Measurements from ENCODE around the gene PRR7.
A peak's percentile ranks its signal among the peaks of the same experiment; 100 is the strongest.

PRR7 gene

DNA sequence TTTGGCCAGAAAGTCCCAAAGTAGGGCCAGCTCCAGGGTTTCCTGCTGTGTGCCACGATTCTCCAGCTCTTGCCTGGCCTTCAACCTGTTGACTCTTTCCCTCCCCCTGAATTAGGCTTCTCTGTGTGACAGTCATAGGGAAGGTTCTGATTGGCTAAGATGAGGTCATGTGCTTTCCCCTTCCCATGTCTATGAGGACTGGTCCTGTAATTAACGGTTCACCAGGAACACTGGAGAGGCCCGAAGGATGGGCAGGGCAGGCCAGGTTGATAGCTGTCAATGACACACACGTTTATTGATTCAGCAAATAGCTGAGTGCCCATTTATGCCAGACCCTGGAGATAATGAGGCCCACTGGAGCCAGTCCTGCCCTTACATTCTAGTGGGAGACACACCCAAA is 9.0 kb upstream of the PRR7 start:
- no peak for DNase-seq

DNA sequence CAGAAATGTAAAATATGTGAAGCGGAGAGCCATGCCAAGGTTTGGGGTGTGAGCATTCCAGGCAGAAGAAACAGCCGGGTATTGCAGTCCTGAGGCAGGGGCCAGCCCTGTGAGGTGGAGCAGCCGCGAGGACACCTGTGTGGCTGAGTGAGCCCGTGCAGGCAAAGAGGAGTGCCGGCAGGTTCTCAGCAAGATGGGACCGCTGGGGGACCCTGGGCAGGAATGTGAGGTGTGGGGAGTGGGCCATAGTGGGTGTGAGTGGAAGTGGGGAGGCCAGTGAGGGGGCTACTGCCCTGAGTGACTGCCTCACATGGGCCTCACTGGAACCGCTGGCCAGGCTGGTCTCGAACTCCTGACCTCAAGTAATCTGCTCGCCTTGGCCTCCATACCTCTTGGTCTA is 8.1 kb upstream of the PRR7 start:
- DNase-seq: no peak

DNA sequence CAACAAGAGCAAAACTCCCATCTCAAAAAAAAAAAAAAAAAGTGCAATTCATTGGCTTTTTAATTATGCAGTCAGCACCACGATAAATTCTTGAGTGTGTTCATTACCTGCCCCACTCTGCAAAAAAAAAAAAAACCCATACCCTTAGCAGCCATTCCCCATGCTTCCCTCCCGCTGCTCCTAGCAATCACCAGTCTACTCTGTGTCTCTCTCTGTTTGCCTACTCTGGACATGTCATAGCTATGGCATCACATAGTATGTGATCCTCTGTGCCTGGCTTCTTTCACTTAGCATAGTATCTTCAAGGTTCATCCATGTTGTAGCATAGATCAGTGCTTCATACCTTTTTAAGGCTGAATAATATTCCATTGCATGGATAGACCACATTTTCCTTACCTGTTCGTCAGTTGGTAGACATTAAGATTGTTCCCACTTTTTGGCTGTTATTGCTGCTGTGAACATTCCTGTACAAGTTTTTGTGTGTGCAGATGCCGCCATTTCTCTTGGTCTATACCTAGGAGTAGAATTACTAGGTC is 7.0 kb upstream of the PRR7 start:
- DNase-seq: no peak

DNA sequence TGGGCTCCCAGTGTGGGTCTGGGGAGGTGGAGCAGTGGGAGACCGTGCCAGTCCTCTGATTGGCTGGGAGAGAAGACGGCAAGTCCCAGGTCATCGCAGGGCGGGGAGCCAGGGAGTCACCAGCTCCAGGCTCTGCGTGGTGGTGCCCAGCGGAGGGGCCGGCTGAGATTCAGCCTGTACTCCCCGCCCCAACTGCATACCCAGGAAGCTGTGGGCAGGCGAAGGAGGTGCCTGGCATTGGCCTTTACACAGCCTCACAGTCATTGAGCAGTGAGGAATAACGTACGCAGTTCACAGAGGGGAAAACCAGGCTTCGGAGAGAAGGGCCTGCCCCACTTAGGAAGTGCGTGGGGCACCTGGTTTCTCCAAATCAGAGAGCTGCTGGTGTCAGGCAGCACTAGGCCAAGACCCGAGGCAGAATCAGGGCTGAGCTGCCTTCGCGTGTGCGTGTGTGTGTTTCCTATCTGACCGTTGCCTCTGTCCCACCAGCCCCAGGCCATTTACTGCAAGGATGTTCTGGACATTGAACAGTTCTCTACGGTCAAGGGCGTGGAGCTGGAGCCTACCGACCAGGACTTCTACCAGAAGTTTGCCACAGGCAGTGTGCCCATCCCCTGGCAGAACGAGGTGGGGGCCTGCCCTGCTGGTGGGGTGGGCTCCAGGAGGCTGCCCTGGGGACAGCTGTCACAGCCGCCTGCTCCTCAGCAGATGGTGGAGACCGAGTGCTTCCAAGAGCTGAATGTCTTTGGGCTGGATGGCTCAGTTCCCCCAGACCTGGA is 6.2 kb upstream of the PRR7 start:
- no peak for DNase-seq

DNA sequence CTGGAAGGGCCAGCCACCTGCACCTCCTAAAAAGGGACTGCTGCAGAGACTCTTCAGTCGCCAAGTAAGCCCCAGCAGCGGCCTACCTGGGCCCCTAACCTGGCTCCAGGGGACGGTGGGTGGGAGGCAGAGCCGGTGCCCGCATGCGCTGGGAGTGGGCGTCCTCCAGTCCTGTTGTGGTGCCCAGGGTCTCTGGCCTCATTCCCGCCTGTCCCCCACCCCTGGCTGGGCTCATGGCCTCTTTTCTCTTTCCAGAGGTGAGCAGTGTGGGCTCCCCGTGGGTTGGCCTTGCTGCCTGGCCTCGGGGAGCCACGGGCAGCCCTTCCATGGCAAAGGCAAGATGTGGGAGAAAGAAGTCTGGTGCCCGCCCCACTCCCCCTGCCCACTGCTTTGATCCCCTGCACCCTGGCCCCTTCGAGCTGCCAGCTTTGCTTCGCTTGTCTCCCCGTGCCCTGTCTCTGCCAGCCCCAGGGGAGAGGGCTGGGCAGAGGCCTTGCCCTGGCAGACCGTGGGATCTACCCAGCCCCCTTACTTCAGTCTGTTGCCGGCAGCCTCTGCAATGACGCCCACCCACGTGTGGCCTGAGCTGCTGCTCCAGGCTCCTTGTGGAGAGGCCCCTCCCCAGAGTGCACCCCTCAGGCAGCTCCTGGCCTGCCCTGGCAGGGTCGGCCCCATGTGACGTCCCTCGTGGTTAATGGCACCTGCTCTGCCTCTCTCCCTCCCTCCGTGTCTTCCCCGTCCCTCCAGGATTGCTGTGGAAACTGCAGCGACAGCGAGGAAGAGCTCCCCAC is 5.4 kb upstream of the PRR7 start:
- no peak for DNase-seq

DNA sequence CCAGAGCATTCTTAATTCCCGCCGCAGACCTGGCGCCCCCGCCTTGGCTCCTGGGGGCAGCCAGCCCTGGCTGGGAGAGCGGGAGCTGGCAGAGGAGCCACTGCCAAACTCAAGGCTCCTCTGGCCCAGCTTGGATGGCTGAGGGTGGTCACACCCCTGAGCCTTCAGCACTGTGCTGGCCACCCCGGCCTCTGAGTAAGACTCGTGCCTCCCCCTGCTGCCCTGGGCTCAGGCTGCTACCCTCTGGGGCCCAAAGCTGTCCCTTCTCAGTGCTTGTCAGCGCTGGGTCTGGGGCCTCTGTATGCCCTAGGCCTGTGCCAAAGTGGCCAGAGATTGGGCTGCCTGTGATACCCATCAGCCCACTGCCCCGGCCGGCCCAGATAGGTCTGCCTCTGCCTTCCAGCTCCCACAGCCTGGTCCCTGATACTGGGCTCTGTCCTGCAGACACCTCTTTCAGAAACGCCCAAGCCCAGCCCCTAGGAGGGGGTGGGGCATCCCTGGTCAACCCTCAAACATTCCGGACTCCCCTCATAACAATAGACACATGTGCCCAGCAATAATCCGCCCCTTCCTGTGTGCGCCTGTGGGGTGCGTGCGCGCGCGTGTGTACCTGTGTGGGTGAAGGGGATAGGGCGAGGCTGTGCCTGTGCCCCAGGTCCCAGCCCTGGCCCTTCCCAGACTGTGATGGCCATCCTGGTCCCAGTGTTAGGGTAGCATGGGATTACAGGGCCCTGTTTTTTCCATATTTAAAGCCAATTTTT is 4.4 kb upstream of the PRR7 start:
- DNase-seq: no peak

DNA sequence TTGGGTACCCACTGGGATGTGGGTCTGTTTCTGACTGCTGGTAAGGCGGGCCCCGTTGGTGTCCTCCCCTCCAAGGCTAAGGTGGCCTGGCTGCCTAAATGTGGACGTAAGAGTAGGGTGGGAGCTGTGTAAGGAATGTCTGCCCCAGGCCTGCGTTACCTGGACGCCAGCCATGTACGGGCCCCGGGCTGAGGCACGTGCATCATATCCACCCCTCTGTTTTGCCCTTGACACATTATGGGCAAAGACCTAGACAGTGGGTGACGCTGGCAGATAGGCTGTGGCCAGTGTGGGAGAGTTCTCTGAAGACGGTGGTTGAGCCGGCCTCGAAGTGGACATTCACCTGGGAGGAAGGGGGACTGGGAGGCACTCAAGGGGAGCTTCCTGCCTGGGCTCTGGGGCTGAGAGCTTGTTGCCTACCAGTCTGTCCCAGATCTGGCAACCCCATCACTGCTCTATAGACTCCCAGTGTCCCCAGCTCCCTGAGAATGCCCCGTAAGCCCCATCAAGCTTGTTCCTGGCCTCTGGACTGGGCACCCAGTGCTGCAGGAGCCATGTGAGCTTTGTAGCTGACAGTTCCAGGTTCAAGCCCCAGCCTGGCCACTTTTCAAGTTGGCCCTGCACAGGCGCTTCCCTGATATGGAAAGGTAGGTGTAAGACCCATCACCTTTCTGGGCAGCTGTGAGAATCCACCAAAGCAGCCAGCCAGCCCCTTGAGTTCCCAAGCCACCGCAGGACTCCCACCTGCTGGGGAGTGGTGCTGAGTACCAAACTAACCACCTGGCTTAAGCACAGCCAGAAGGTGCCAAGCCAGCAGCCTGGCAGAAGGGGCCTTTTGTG is 3.2 kb upstream of the PRR7 start:
- no peak for DNase-seq

DNA sequence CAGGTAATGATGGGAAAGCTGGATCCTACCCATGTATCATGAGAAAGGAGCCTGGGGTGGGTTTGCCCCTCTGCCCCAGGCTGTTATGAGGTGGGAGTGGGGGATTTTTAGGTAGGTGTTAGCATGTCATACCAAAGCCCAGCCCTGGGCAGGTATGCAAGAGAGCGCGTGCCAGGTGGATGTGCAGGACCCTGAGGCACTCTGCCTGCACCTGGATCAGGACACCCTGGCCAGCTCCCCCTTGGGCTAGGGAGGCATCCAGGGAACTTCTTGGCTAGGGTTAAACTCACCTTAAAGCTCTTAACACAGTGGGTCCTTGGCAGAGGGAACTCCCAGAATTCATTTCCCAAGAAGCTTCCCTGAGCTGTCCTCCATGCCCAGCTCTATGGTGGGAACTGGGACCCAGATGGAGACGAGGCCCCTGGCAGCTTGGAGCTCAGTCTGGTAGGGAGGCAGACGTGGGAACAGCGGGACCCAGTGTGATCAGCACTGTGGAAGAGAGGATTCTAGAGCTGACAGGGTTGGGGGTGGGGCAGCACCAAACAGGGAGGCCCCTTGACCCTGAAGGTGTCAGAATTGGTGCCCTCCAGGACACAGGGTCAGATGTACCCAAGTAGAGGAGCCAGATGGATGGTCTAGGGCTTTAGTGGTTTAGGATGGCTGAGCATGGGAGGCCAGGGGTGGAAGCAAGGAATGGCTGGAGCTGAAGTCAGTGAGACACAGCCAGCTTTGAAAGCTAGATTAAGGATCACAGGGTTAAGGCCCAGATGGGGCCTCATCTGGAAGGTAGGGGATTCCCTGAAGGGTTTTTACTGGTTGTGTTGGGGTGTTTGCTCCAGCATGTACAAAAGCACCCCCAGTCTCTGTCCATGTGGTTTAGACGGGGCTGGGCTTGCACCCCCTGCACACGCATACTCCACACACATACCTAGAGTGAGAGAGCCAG is 2.2 kb upstream of the PRR7 start:
- no peak for DNase-seq

DNA sequence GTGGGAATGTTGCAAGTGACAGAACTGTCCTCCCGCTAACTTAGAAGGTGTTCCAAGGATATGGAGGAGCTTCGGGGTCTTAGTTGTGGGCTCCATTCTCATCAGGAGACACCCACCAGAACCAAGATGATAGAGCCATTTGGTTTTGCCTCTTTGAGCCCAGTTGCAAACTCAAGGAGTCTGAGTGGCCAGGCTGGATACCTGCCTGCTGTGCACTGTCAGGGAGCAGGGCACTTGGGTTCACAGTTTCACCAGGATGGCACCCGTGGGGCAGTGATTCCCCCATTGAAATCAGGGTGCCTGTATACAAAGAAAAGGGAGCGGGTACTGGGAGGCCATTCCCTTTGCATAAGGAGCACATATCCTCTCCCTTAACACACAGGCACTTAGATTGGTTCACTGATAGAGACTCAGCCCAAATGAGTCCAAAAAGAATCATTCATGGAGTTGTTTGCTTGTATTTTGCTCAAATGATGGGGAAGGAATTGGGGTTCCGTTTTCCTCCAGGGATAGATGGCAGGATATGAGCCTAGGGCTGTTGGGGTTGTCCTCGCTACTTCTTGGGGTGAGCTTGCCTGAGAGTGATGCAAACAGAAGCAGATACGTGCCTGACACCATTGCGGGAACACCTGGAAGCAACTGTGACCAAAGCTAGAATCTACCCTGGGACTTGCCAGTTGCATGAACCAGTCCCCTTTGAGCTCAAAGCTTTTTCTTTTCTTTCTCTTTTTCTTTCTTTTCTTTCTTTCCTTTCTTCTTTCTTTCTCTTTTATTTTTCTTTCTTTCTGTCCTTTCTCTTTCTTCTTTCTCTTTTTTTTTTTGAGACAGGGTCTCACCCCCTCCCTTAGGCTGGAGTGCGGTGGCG is 1.3 kb upstream of the PRR7 start:
- DNase-seq: no peak

DNA sequence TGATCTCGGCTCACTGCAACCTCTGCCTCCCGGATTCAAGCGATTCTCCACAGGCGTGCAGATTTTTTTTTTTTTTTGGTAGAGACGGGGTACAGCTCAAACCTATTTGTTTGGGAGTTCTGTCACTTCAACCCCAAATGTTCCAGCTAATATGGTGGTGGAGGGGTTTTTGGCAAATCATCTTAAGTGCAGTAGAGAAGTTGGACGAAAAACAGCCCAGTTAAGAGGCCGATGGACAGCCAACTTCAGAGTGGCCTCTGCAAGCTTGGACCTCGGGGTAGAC is 756 bp upstream of the PRR7 start:
- no peak for DNase-seq

DNA sequence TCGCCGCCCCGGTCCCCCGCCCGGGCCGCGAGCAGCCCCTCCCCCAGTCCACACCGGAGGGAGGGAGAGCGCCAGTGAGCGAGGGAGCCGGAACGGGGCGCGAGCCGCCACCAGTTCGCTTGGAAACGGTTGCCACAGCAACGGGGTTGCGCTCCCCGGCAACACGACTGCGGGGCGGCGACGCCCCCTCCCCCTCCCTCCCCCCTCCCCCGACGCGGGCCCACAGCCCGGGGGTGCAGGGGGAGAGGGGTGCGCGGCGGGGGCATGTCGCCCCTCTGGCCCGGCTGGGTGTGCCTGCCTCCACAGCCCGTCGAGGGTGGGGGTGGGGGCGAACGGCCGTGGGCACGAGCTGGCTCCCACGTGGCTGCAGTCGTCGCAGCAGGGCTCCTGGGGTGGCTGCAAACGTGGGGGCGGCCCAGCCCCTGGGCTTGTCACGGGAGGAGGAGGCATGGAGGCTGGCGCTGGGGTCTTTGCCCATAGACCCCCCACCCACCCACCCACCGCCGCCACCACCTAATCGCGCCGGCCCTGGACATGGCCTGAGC is 524 bp downstream of the PRR7 start:
- DNase-seq: peak in 1 of 2 donors; percentile 29

DNA sequence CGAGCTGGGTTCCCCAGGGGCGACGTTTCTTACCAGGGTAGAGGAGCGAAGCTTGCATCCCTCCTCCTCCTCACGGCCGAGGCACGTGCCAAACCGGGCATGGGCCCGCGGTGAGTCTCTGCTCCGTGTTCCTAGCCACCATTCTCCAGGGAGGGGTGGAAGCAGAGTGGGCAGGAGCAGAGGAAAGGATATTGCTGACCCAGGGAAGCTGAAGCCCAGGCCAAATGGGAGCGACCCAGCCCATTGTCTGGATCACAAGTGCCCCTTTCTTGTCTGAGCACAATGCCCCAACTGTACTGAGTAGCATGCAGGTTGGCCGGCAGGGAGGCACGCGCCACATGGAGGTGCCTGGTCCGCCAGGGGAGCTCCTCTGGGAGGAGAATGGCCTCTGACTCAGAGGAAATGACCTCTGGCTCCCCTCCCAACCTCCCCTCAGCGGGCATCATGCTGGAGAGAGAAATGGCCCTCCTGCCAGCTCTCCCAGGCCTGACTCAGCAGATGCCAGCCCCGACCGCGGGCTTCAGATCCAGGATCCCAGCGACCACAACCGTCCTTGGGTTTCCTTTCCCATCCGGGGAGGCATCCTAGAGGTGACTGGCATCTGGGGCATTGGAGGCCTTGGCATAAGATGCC is 1.1 kb downstream of the PRR7 start:
- DNase-seq: no peak

DNA sequence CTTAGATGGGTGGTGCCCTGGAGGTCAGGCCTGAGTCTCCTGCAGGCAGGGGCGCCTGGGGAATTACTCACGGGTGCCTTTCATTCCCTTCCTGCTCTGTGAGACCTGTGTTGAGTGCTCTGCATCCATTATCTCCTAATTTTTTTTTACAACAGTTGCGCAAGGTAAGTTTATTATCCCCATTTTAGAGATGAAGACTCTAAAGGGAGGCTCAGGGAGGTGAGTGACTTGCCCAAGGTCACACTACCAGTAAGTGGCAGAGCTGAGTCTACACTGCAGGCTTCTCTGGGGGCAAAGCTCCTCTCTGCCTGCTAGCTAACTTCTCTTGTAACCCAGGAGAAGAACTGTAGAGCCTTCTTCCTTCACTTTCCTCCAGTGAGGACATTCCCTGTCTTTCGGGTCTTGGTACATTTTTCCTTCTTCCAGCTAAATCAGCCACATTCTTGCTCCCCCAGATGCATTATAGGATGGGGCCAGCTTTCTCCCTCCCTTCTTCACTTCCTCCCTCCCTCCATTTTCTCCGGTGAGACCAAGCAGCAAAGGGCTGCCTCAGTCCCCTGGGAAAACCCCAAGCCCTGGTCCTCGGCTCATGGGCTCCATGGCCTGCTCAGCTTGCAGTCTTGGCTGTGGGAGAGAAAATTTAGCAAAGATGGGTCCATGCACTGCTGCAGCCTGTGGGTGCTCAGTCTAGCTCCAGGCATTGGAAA is 1.8 kb downstream of the PRR7 start:
- DNase-seq: no peak

DNA sequence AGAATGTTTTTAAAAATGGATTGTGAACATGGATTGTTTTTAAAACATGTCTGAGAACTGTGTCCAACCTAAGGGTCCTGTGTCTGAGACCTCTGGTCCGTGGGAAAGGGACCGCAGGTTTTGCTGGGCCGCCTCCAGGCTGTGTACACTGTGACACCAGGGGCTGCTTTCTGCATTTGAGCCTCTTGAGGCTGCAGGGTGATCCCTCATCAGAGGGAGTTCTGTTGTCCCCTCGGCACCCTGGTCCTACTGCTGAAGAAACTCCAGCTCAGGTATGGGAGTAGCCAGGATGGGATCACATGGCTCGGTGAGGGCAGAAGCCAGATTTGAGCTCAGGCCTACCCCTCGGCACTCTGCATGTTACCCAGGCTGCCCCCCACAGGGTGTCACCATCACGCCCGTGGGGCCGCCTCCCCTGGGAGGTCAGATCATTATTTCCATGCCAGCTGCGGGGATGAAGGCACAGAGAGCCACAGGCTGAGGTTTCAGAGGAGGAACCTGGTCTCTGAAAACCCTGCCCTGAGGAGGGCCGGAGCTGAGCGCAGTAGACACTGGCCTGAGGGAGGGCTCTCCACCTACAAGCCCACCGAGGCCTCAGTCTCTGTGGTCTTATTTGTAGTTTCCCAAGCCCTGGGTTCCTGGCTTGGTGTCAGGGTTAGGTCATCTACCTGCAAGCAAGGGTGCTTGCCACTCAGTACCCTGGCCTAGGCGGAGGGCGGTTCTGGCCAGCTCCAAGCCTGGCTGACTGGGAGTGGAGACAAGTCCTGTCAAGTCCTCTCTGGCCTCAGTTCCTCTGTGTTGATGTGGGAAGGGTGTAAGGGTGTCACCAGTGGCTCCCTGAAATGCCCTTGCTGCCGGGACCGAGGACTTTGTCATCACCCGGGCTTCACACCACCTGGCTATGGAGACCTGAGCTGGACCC is 2.8 kb downstream of the PRR7 start:
- no peak for DNase-seq

DNA sequence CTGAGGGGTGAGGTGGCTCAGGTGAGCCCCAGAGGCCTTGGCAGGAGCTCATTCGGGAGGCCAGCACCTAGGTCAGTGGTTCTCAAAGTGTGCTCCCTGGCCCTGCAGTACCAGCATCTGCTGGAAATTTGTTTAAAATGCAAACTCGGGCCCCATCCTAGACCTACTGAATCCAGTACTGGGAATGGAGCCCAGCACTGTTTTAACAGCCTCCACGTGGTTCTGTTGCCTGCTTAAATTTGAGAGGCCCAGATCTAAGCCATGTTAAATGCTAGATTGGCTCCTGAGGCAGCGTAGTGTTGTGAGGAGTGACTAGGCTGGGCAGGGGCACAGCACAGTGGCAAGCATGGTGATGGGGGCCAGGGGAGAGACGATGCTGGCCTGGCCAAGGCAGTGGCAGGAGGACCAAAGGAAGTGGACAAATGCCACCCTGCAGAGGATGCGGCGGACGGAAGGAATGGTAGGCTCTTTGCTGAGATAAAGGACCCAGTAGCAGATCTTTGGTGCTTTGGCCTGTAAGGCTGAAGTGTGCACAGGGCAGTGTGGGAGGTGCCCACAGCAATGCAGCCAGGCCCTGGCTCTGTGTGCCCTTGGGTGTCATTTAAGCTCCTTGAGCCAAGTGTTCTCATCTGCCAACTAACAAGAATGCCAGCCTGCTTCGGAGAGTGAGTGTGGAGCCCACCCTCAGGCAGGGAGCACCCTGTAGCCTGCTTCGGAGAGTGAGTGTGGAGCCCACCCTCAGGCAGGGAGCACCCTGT is 4.2 kb downstream of the PRR7 start:
- DNase-seq: no peak

DNA sequence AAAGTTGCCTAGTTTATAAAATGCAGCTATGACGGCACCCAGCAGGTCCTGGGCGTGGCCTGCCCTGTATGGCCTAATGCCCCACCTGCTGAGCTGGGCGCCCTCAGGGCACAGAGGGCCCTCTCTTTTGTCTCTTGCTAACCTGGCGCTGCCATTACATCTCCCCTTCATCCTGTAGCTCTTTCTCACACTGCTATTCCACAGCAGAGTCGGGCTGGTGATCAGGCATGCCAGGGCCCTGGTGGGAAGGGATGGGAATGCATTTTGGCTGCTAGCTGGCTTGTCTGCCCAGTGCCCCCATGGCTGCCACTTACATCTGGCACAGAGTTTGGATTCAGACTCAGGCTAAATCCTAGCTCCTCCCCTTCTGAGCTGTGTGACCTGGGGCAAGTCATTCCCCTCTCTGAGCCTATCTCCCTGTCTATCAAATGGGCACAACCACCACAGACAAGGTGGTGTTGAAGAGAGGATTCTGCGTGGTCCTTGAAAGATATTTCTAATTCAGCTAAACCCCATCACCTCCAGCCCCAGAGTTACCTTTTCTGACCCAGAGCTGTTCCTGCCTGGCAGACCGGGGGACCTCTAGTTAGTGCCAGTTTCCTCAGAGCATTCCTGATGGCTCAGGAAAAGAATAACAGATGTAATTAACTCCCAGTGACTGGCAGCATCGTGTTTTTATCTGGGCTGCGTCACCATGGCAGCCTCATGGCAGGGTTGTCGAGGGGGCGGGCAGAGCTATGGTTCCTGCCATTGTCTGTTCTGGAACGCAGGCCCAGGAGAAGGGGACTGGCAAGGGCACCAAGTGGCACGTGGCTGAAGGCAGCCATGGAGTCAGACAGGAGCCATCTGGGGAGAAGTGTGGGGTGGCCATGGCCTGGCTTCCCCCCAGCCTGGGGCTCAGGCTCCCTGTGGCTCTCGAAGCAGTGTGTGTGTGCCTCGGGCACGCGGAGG is 6.3 kb downstream of the PRR7 start:
- DNase-seq: no peak
